ENCODE data around the gene TMEM109. TPM values are rescaled to one million over a fixed set of nuclear protein-coding genes. Genes with fewer than 3 reads are reported as not detected.
"Not testable (repeated sequence)": the region's sequence is repeated elsewhere in the genome, so short reads cannot be mapped to it uniquely, and the experiment has no call there.

Gene TMEM109
- total RNA-seq, 4 donors from 2014 or later, result 61.9 to 105 (median 96.0) TPM

- H3K9me3 ChIP-seq, result no peaks in the 10 kb centered on the region
- no peaks in the 10 kb centered on the region for H3K27me3 ChIP-seq
- H3K4me1 ChIP-seq, result peaks cover 23 to 37% of the 10 kb centered on the region in 2 donors
- no peak overlapping the region for H3K27ac ChIP-seq
- TF ChIP-seq CTCF (IDR thresholded peaks at IDR 0.05) (no peak), POLR2A (IDR thresholded peaks at IDR 0.05) (no peak)
- DNase-seq, result no peak
- no peaks in the 10 kb centered on the region for H3K36me3 ChIP-seq
- WGBS, 2 donors, result 32 to 86% methylated on average over 1 of the region's 1 CpG
- no peak overlapping the region for H3K4me3 ChIP-seq (replicated peaks in 1 of 3)
- intact Hi-C loops (cut with DNase I), result no loop called here
These were observed 5.2 kb upstream of the TMEM109 start for GRCh38 chr11:60908803-60909202.

GRCh38 chr11:60909680-60910280 is 4.2 kb upstream of the TMEM109 start:
- WGBS, 2 donors, result 75 to 90% methylated on average over 3 of the region's 3 CpGs
- not testable (repeated sequence) for H3K27ac ChIP-seq; H3K9me3 ChIP-seq; H3K36me3 ChIP-seq; DNase-seq; H3K27me3 ChIP-seq; H3K4me3 ChIP-seq (replicated peaks in 1 of 3)
- peaks cover 20 to 27% of the 10 kb centered on the region in 2 donors for H3K4me1 ChIP-seq
- intact Hi-C loops (cut with DNase I), result loop anchor here (10.0 kb wide), 1 partner anchor 255 kb away; the partner anchor contains the start of gene VPS37C

GRCh38 chr11:60910281-60910687 is 3.7 kb upstream of the TMEM109 start:
- DNase-seq, result no peak
- H3K27me3 ChIP-seq, result no peaks in the 10 kb centered on the region
- WGBS, 2 donors, result 78 to 87% methylated on average over 3 of the region's 3 CpGs
- H3K4me1 ChIP-seq, result peaks cover 16 to 27% of the 10 kb centered on the region in 2 donors
- H3K9me3 ChIP-seq, result no peaks in the 10 kb centered on the region
- intact Hi-C loops (cut with DNase I), result loop anchor here (10.0 kb wide), 1 partner anchor 255 kb away; the partner anchor contains the start of gene VPS37C
- no peak overlapping the region for H3K27ac ChIP-seq
- no peak overlapping the region for H3K4me3 ChIP-seq (replicated peaks in 1 of 3)
- TF ChIP-seq CTCF (IDR thresholded peaks at IDR 0.05) (no peak), POLR2A (IDR thresholded peaks at IDR 0.05) (no peak)
- H3K36me3 ChIP-seq, result no peaks in the 10 kb centered on the region

GRCh38 chr11:60910711-60911380 is 3.1 kb upstream of the TMEM109 start:
- TF ChIP-seq CTCF (IDR thresholded peaks at IDR 0.05) (no peak), POLR2A (IDR thresholded peaks at IDR 0.05) (no peak)
- intact Hi-C loops (cut with DNase I), result loop anchor here (10.0 kb wide), 1 partner anchor 254 kb away; the partner anchor contains the start of gene VPS37C
- Histone ChIP-seq H3K4me3 (replicated peaks in 1 of 3) (no peak overlapping the region), H3K4me1 (peaks cover 16 to 26% of the 10 kb centered on the region in 2 donors), H3K36me3 (no peaks in the 10 kb centered on the region), H3K27me3 (no peaks in the 10 kb centered on the region), H3K27ac (peak overlapping the region in 1 of 3 donors; percentile 43), H3K9me3 (no peaks in the 10 kb centered on the region)
- WGBS, 2 donors, result 64 to 79% methylated on average over 5 of the region's 5 CpGs
- no peak for DNase-seq

GRCh38 chr11:60912223-60912850 is 1.6 kb upstream of the TMEM109 start:
- 38 to 46% methylated on average over 9 to 12 of the region's 12 CpGs for WGBS, 2 donors
- intact Hi-C loops (cut with DNase I), result loop anchor here (10.0 kb wide), 1 partner anchor 252 kb away; the partner anchor contains the start of gene VPS37C
- no peaks in the 10 kb centered on the region for H3K27me3 ChIP-seq
- H3K36me3 ChIP-seq, result no peaks in the 10 kb centered on the region
- H3K4me3 ChIP-seq (replicated peaks in 1 of 3), result no peak overlapping the region
- H3K4me1 ChIP-seq, result peaks cover 24 to 40% of the 10 kb centered on the region in 2 donors
- TF ChIP-seq CTCF (IDR thresholded peaks at IDR 0.05), result no peak
- TF ChIP-seq POLR2A (IDR thresholded peaks at IDR 0.05), result no peak
- H3K9me3 ChIP-seq, result no peaks in the 10 kb centered on the region
- H3K27ac ChIP-seq, result peak overlapping the region; percentile 73 to 93 (median 86)
- peak; percentile 69 to 71 for DNase-seq

Data from thyroid gland (tissue), 4 donors.